Endothelial cell (in vitro differentiated cells): ENCODE data around the gene MADD. TPM values are rescaled to one million over a fixed set of nuclear protein-coding genes. Genes with fewer than 3 reads are reported as not detected.

Experiments
- DNase-seq: peaks from one replicate; pipeline ENCODE4 v3.0.0; 2021; ENCODE audit warnings: low spot score
- H3K27ac Mint-ChIP-seq: one replicate; pipeline ENCODE4 v1.8.0; 2021; ENCODE audit warnings: mixed read lengths, inconsistent platforms; ENCODE audit not compliant: unreplicated experiment
- H3K27me3 Mint-ChIP-seq: one replicate; pipeline ENCODE4 v1.8.0; 2021; ENCODE audit warnings: mild to moderate bottlenecking, moderate library complexity, mixed read lengths, inconsistent platforms; ENCODE audit not compliant: unreplicated experiment
- H3K36me3 Mint-ChIP-seq: one replicate; pipeline ENCODE4 v1.8.0; 2021; ENCODE audit warnings: mild to moderate bottlenecking, low read depth, mixed read lengths, inconsistent platforms; ENCODE audit not compliant: unreplicated experiment
- H3K4me1 Mint-ChIP-seq: one replicate; pipeline ENCODE4 v1.8.0; 2021; ENCODE audit warnings: mild to moderate bottlenecking, mixed read lengths, inconsistent platforms; ENCODE audit not compliant: unreplicated experiment
- H3K4me3 Mint-ChIP-seq: one replicate; pipeline ENCODE4 v1.8.0; 2021; ENCODE audit warnings: mild to moderate bottlenecking, mixed read lengths, inconsistent platforms; ENCODE audit not compliant: unreplicated experiment
- H3K9me3 Mint-ChIP-seq: one replicate; pipeline ENCODE4 v1.8.0; 2021; ENCODE audit warnings: mixed read lengths, inconsistent platforms; ENCODE audit not compliant: unreplicated experiment
- CTCF ChIP-seq: fragments of 200-600 bp; sonication (generic); IDR thresholded peaks from one replicate; pipeline ENCODE4 v1.5.0; 2021; ENCODE audit warnings: antibody characterized with exemption; ENCODE audit not compliant: unreplicated experiment
- total RNA-seq: library from RNA; stranded (reverse); fragmentation: NEBNext Ultra II Directional; extraction: Animal tissue kit (Norgen Biotek cat#: 25700); gene quantifications from one replicate; pipeline ENCODE4 v1.2.1, GENCODE V29; 2021; ENCODE audit not compliant: unreplicated experiment

MADD gene
- total RNA-seq, 1 donor from 2014 or later = 61.2 TPM

GRCh38 chr11:47317064-47317828, 47.3 kb downstream of the MADD start:
- Mint-ChIP-seq H3K4me3 (no peak overlapping the region), H3K9me3 (no peaks in the 10 kb centered on the region), H3K36me3 (peaks cover 25% of the 10 kb centered on the region), H3K27ac (no peak overlapping the region), H3K27me3 (no peaks in the 10 kb centered on the region), H3K4me1 (no peaks in the 10 kb centered on the region)
- no peak for DNase-seq
- no peak for TF ChIP-seq CTCF

- no peaks in the 10 kb centered on the region for H3K4me1 Mint-ChIP-seq
- H3K9me3 Mint-ChIP-seq = no peaks in the 10 kb centered on the region
- H3K36me3 Mint-ChIP-seq = peaks cover 25% of the 10 kb centered on the region
- H3K27ac Mint-ChIP-seq = no peak overlapping the region
- TF ChIP-seq CTCF = no peak
- no peak for DNase-seq
- H3K4me3 Mint-ChIP-seq = no peak overlapping the region
- no peaks in the 10 kb centered on the region for H3K27me3 Mint-ChIP-seq
These were observed 48.2 kb downstream of the MADD start for GRCh38 chr11:47318166-47318565.

GRCh38 chr11:47324520-47324919, 54.6 kb downstream of the MADD start:
- H3K27me3 Mint-ChIP-seq = peaks cover 6% of the 10 kb centered on the region
- peak overlapping the region; percentile 37 for H3K27ac Mint-ChIP-seq
- no peak for TF ChIP-seq CTCF
- no peak overlapping the region for H3K4me3 Mint-ChIP-seq
- H3K36me3 Mint-ChIP-seq = peaks cover 41% of the 10 kb centered on the region
- H3K4me1 Mint-ChIP-seq = peaks cover 16% of the 10 kb centered on the region
- H3K9me3 Mint-ChIP-seq = no peaks in the 10 kb centered on the region
- DNase-seq = no peak

GRCh38 chr11:47325271-47326041, 55.5 kb downstream of the MADD start:
- peak overlapping the region; percentile 12 for H3K4me3 Mint-ChIP-seq
- H3K27ac Mint-ChIP-seq = peak overlapping the region; percentile 37
- no peak for TF ChIP-seq CTCF

GRCh38 chr11:47326198-47326597, 56.3 kb downstream of the MADD start:
- no peak overlapping the region for H3K27ac Mint-ChIP-seq

More at GRCh38 chr11:47325271-47326041, 55.5 kb downstream of the MADD start:
- DNase-seq = no peak
- Mint-ChIP-seq H3K4me1 (peaks cover 20% of the 10 kb centered on the region), H3K36me3 (peaks cover 41% of the 10 kb centered on the region), H3K9me3 (no peaks in the 10 kb centered on the region), H3K27me3 (peaks cover 6% of the 10 kb centered on the region)

More at GRCh38 chr11:47326198-47326597, 56.3 kb downstream of the MADD start:
- DNase-seq = no peak
- Mint-ChIP-seq H3K4me1 (peaks cover 20% of the 10 kb centered on the region), H3K4me3 (peak overlapping the region; percentile 81), H3K36me3 (peaks cover 41% of the 10 kb centered on the region), H3K9me3 (no peaks in the 10 kb centered on the region), H3K27me3 (peaks cover 6% of the 10 kb centered on the region)
- TF ChIP-seq CTCF = no peak
